Measurements from ENCODE around the gene SLC23A3. TPM values are rescaled to one million over a fixed set of nuclear protein-coding genes. Genes with fewer than 3 reads are reported as not detected.

The SLC23A3 gene
- total RNA-seq, 1 experiment from 2014 or later: 1.9 TPM

GRCh38 chr2:219128396-219128795 lies 41.4 kb downstream of the SLC23A3 start:
- no peak overlapping the region for H3K27ac ChIP-seq (ENCODE audit: low read depth, low read length, poor library complexity, severe bottlenecking)

GRCh38 chr2:219127037-219127635 lies 42.7 kb downstream of the SLC23A3 start:
- Histone ChIP-seq H3K27me3 (replicated peaks; ENCODE audit: insufficient read depth, low read depth, low read length, poor library complexity) (no peaks in the 10 kb centered on the region), H3K4me3 (ENCODE audit: low read depth, low read length, poor library complexity, severe bottlenecking) (no peak overlapping the region), H3K9me3 (ENCODE audit: low read depth, low read length, poor library complexity, severe bottlenecking) (no peaks in the 10 kb centered on the region), H3K36me3 (ENCODE audit: insufficient read depth, low read length, poor library complexity, severe bottlenecking) (no peaks in the 10 kb centered on the region), H3K4me1 (ENCODE audit: insufficient read depth, low read length, poor library complexity, severe bottlenecking) (peaks cover 16% of the 10 kb centered on the region), H3K27ac (ENCODE audit: low read depth, low read length, poor library complexity, severe bottlenecking) (no peak overlapping the region)
- POLR2A ChIA-PET (ENCODE audit: low non-redundant PET): no interaction called here
- TF ChIP-seq EZH2 (IDR thresholded peaks at IDR 0.05; ENCODE audit: borderline replicate concordance, low read depth, low read length, poor library complexity, severe bottlenecking) (no peak), CTCF (conservative IDR thresholded peaks at IDR 0.05; ENCODE audit: low read depth, low read length) (no peak)
- CTCF ChIA-PET: no interaction called here
- DNase-seq (ENCODE audit: low spot score): no peak
- intact Hi-C loops (cut with micrococcal nuclease; ENCODE audit: unreplicated experiment): loop anchor here (10.0 kb wide), 1 partner anchor 252 kb away; no protein-coding TSS in a partner anchor
- no TSS peak for BruUV-seq (replicated peaks)

More at GRCh38 chr2:219128396-219128795, 41.4 kb downstream of the SLC23A3 start:
- TF ChIP-seq EZH2 (IDR thresholded peaks at IDR 0.05; ENCODE audit: borderline replicate concordance, low read depth, low read length, poor library complexity, severe bottlenecking): no peak
- TF ChIP-seq CTCF (conservative IDR thresholded peaks at IDR 0.05; ENCODE audit: low read depth, low read length): no peak
- peaks cover 3% of the 10 kb centered on the region for H3K4me1 ChIP-seq (ENCODE audit: insufficient read depth, low read length, poor library complexity, severe bottlenecking)
- intact Hi-C loops (cut with micrococcal nuclease; ENCODE audit: unreplicated experiment): loop anchor here (10.0 kb wide), 1 partner anchor 254 kb away; no protein-coding TSS in a partner anchor
- no peak for DNase-seq (ENCODE audit: low spot score)
- no TSS peak for BruUV-seq (replicated peaks)
- no peaks in the 10 kb centered on the region for H3K27me3 ChIP-seq (replicated peaks; ENCODE audit: insufficient read depth, low read depth, low read length, poor library complexity)
- ChIA-PET CTCF (no interaction called here), POLR2A (ENCODE audit: low non-redundant PET) (no interaction called here)
- no peaks in the 10 kb centered on the region for H3K36me3 ChIP-seq (ENCODE audit: insufficient read depth, low read length, poor library complexity, severe bottlenecking)
- H3K4me3 ChIP-seq (ENCODE audit: low read depth, low read length, poor library complexity, severe bottlenecking): no peak overlapping the region
- H3K9me3 ChIP-seq (ENCODE audit: low read depth, low read length, poor library complexity, severe bottlenecking): no peaks in the 10 kb centered on the region

GRCh38 chr2:219126555-219126954 lies 43.3 kb downstream of the SLC23A3 start:
- ChIA-PET CTCF (no interaction called here), POLR2A (ENCODE audit: low non-redundant PET) (no interaction called here)
- Histone ChIP-seq H3K27me3 (replicated peaks; ENCODE audit: insufficient read depth, low read depth, low read length, poor library complexity) (no peaks in the 10 kb centered on the region), H3K9me3 (ENCODE audit: low read depth, low read length, poor library complexity, severe bottlenecking) (no peaks in the 10 kb centered on the region), H3K27ac (ENCODE audit: low read depth, low read length, poor library complexity, severe bottlenecking) (no peak overlapping the region), H3K36me3 (ENCODE audit: insufficient read depth, low read length, poor library complexity, severe bottlenecking) (no peaks in the 10 kb centered on the region), H3K4me1 (ENCODE audit: insufficient read depth, low read length, poor library complexity, severe bottlenecking) (peaks cover 21% of the 10 kb centered on the region), H3K4me3 (ENCODE audit: low read depth, low read length, poor library complexity, severe bottlenecking) (no peak overlapping the region)
- intact Hi-C loops (cut with micrococcal nuclease; ENCODE audit: unreplicated experiment): loop anchor here (10.0 kb wide), 1 partner anchor 252 kb away; no protein-coding TSS in a partner anchor
- no peak for DNase-seq (ENCODE audit: low spot score)
- BruUV-seq (replicated peaks): no TSS peak
- no peak for TF ChIP-seq EZH2 (IDR thresholded peaks at IDR 0.05; ENCODE audit: borderline replicate concordance, low read depth, low read length, poor library complexity, severe bottlenecking)
- no peak for TF ChIP-seq CTCF (conservative IDR thresholded peaks at IDR 0.05; ENCODE audit: low read depth, low read length)
